KOPT-K1 (cell line): ENCODE measurements around the gene GNG7.
"Not testable (repeated sequence)": the region's sequence is repeated elsewhere in the genome, so short reads cannot be mapped to it uniquely, and the experiment has no call there.

Experiments used
- H3K27ac ChIP-seq: fragments of 200-600 bp; sonication (generic); 2 replicates; pipeline ENCODE4 v1.5.1; 2016; ENCODE audit warnings: antibody characterized with exemption, mild to moderate bottlenecking, low read depth, low read length; ENCODE audit not compliant: poor library complexity, severe bottlenecking
- H3K36me3 ChIP-seq: fragments of 200-600 bp; sonication (generic); 2 replicates; pipeline ENCODE4 v1.5.1; 2017; ENCODE audit warnings: antibody characterized with exemption, mild to moderate bottlenecking, low read length, moderate library complexity; ENCODE audit not compliant: insufficient read depth
- H3K9me3 ChIP-seq: fragments of 200-600 bp; sonication (generic); 2 replicates; pipeline ENCODE4 v1.5.1; 2017; ENCODE audit warnings: antibody characterized with exemption, low read length, mild to moderate bottlenecking; ENCODE audit not compliant: insufficient read depth, poor library complexity, severe bottlenecking

GNG7 gene

DNA sequence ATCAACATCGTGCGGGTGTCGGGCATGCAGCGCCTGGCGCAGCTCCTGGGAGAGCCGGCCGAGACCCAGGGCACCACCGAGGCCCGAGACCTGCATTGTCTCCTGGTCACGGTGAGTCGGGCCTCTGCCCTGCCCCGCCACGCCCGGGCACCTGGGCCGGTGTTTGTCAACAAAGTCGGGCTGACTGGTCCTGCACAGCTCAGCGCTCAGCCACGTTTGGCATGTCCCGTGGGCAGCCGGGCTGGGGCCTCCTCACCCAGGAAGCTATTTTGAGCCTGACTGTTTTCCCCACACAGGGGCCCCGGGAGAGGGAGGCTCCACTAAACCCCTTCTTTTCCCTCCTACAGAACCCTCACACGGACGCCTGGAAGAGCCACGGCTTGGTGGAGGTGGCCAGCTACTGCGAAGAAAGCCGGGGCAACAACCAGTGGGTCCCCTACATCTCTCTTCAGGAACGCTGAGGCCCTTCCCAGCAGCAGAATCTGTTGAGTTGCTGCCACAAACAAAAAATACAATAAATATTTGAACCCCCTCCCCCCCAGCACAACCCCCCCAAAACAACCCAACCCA lies 225.3 kb downstream of the GNG7 start:
- peaks cover 9% of the 10 kb centered on the region for H3K9me3 ChIP-seq
- H3K36me3 ChIP-seq = peaks cover 7% of the 10 kb centered on the region; the same call in 1 of the 2 replicates
- peak overlapping the region; percentile 81 for H3K27ac ChIP-seq

DNA sequence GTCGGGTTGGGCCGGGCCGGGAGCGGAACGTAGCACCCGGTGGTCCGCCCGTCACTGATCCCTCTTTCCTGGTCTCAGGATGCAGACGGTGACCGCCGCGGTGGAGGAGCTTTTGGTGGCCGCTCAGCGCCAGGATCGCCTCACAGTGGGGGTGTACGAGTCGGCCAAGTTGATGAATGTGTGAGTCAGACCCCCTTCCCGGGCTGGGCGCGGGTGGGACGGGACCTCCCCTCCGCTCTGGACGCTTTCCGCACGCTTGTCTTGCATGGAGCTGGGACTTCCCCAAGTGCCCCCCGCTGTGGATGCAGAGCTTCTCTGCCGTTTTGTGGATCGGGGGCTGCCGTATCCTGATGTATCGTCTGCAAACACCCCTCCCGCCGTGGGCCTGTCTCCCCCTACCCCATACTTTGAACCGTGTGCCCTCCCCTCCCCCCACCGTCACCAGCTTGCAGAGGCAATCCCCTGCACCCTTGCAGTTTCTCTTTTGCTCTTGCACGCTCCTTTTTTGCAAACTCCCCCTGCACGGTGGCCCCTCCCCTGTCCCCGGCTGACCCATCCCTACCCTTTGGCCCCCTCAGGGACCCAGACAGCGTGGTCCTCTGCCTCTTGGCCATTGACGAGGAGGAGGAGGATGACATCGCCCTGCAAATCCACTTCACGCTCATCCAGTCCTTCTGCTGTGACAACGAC lies 225.9 kb downstream of the GNG7 start:
- Histone ChIP-seq H3K36me3 (peaks cover 7% of the 10 kb centered on the region; the same call in 1 of the 2 replicates), H3K9me3 (peaks cover 5% of the 10 kb centered on the region), H3K27ac (peak overlapping the region; percentile 81)

DNA sequence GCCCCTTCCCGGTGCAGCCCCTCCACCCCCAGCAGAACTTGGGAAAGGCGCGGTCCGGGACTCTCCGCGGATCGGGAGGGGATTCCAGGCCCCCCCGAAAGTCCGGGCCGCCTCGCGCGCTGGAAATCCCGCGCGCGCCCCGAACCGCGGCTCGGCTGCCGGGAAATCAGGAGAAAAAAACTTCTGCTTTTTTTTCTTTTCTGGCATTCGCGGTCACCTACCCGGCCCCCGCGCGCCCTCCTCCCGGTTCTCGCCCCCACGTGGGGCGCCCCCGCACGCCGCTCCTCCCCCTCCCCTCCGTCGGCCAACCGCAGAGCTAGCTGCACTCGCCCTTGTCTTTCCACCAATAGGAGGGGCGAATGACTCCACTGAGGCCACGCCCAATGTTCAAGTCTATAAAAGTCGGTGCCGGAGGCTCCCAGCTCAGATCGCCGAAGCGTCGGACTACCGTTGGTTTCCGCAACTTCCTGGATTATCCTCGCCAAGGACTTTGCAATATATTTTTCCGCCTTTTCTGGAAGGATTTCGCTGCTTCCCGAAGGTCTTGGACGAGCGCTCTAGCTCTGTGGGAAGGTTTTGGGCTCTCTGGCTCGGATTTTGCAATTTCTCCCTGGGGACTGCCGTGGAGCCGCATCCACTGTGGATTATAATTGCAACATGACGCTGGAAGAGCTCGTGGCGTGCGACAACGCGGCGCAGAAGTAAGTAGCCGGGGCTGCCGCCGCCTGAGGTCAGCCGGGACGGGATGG lies 226.6 kb downstream of the GNG7 start, which contains the start of gene GADD45B:
Gene GADD45B, plus strand, starts transcription at position 426 of the 749 bp plus-strand sequence. Its CDS starts 232 bp downstream, at position 658.
- Histone ChIP-seq H3K9me3 (no peaks in the 10 kb centered on the region), H3K27ac (peak within 1 kb of the TSS; percentile 81), H3K36me3 (peaks cover 7% of the 10 kb centered on the region; the same call in 1 of the 2 replicates)

DNA sequence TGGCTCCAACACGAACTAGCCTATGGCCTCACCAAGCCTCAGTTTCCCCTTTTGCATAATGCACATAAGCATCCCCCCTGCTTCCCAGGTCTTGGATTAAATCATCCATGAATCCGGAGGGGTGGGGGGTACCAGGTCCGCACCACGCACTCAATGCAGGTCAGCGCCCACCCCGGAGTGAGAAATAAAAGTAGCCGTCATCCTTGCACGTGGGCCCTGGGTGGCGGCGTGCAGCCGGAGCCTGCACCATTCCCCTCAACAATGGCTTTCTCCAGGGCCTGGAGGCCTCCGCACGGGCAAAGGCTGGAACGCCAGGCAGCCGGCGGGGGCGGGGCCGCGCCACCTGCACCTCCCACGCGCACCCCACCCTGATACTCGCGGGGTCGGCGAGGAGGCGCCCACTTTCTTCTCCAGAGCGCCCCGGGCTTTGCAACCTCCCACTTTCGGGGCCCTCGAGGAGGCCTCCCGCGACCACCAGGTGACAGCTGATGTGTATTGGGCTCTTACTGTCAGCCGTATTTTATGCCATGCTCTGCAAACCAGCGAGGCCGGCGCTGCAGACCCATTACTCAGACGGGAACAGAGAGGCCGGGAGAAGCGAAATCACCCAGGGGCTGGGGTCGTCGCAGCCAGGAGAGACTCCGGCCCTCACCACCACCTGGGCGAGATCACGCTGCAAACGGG lies 227.3 kb downstream of the GNG7 start:
- Histone ChIP-seq H3K27ac (peak overlapping the region; percentile 81), H3K36me3 (peaks cover 7% of the 10 kb centered on the region; the same call in 1 of the 2 replicates), H3K9me3 (no peaks in the 10 kb centered on the region)

DNA sequence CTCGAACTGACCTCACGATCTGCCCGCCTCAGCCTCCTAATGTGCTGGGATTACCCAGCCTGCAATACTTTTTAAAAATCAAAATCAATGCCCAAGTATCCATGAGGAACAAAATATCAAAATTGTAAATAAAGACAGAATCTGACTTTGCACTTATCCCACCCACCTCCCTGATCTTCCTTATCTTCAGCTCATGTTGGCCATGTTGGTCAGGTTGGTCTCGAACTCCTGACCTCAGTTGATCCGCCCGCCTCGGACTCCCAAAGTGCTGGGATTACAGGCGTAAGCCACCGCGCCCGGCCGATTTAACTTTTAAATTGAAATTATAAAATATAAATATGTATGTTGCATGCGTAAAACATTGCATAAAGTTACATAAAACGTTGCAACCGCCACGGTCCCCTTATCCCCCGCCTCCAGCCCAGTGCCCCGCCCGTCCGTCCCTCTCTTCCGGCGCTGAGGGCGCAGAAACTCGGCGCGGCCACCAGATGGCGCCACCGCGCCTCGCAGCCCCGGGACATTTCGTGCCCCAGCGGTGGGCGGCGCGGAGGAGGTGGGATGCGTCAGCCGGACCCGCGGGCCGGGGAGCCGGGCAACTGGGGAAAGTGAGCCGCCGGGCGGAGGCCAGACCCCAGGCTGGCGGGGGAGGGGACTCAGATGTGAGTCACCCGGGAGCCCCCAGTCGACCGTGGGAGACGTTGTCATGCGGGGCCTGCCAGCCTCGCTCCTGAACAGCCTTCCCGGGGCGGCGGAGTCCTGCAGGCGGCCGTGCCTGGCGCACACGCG lies 228.1 kb downstream of the GNG7 start:
- Histone ChIP-seq H3K9me3 (no peaks in the 10 kb centered on the region), H3K27ac (peak overlapping the region; percentile 81), H3K36me3 (peaks cover 7% of the 10 kb centered on the region; the same call in 1 of the 2 replicates)

DNA sequence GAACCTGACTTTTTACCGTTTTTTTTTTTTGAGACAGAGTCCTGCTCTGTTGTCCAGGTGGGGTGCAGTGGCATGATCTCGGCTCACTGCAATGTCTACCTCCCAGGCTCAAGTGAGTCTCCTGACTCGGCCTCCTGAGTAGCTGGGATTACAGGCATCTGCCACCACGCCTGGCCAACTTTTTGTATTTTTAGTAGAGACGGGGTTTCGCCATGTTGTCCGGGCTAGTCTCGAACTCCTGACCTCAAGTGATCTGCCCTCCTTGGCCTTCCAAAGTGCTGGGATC lies 232.6 kb downstream of the GNG7 start:
- H3K9me3 ChIP-seq, H3K27ac ChIP-seq, H3K36me3 ChIP-seq: not testable (repeated sequence)

DNA sequence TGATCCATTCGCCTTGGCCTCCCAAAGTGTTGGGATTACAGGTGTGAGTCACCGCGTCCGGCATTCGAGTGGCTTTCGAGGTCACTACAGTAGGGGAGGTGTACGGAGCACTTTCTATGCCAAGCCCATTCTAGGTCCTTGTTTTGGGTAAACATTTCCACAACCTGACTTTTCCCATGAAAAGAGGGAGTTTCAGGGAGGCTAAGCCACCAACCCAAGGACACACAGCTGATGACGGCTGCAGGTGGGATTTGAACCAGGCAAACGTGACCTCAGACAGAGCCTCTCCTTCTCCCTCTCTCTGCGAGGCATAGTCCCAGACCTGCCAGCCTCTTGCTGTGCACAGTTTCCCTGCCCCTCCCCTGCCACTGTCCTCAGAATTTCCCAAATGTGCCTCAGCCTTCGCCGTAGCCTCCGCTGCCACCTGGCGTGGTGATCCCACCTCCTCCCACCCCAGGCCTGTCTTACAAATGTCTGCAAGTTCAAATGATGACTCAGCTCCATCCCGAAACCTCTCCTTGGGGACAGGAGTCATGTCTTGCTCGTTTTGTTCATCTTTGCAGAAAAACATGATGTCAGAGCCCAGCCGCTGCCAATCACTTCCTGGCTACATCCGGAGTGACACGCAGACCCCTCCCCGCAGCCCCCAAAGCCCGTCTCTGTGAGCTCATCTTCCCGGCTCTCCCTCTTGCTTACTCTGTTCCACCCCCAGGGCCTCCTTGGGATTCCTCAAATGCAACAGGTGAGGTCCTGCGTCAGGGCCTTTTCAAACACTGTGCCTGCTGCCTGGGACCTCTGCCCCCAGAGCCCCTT lies 233.2 kb downstream of the GNG7 start:
- Histone ChIP-seq H3K27ac (no peak overlapping the region), H3K36me3 (no peaks in the 10 kb centered on the region), H3K9me3 (no peaks in the 10 kb centered on the region)

DNA sequence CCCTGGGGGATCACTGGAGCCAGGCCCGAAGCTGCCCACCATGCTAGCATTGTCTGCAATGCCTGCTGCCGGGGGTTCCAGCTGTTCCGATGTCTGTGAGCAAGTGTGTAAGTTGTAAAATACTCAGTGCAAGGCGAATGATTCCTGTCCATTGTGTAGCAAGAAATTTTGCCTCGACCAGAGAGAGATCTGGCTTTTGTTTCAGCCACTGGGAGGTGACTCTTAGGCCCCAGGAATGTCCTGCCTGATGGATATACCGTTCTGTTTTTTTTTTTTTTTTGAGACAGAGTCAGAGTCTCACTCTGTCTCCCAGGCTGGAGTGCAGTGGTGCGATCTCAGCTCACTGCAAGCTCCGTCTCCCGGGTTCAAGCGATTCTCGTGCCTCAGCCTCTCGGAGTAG lies 233.9 kb downstream of the GNG7 start:
- H3K9me3 ChIP-seq = no peaks in the 10 kb centered on the region
- no peak overlapping the region for H3K27ac ChIP-seq

DNA sequence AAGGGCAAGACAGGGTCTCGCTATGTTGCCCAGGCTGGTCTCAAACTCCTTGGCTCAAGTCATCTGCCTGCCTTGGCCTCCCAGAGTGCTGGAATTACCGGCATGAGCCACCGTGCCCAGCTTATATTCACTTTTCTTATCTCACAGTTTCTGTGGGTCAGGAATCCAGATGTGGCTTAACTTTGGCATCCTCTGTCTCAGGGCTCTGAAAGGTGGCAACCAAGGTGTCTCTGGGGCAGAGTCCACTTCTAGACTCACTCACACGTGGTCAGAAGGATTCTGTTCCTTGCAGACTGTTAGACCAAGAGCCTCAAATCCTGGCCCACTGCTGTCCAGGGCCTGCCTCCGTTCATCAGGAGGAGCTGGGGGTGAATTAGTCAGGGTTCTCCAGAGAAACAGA lies 238.1 kb downstream of the GNG7 start:
- H3K9me3 ChIP-seq = no peaks in the 10 kb centered on the region
- H3K27ac ChIP-seq = no peak overlapping the region

More for the DNA sequence above, 233.9 kb downstream of the GNG7 start:
- H3K36me3 ChIP-seq = no peaks in the 10 kb centered on the region

DNA sequence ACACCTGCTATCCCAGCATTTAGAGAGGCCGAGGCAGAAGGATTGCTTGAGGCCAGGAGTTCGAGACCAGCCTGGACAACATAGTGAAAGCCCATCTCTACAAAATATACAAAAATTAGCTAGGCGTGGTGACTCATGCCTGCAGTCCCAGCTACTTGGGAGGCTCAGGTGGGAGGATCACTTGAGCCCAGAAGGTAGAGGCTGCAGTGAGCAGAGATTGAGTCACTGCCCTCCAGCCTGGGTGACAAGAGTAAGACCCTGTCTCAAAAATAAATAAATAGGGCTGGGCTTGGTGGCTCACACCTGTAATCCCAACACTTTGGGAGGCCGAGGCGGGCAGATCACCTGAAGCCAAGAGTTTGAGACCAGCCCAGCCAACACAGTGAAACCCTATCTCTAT lies 238.8 kb downstream of the GNG7 start:
- not testable (repeated sequence) for H3K9me3 ChIP-seq, H3K36me3 ChIP-seq, H3K27ac ChIP-seq

More for the DNA sequence above, 238.1 kb downstream of the GNG7 start:
- H3K36me3 ChIP-seq = no peaks in the 10 kb centered on the region

DNA sequence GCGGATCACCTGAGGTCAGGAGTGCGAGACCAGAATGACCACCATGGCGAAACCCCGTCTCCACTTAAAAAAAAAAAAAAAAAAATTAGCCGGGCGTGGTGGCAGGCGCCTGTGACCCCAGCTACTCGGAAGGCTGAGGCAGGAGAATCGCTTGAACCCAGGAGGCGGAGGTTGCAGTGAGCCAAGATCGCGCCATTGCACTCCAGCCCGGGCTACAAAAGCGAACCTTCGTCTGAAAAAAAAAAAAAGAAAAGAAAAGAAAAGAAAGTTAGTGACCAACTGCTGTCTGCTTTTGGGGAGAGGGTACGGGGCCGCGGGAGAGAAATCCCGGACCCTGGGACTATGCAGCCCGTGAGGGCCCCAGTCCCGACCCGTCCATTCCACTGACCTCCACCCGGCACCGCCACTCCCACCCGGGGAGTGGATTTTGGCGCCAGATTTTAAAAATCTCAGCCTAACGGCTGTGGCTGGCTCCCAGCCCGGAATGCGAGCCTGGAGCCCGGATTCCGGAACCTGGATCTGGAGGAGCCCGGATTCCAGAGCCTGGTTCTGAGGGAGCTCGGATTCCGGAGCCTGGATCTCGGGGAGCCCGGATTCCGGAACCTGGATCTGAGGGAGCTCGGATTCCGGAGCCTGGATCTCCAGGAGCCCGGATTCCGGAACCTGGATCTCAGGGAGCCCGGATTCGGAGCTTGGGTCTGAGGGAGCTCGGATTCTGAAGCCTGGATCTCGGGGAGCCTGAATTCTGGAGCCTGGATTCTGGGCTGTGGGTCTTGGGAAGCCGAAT lies 239.7 kb downstream of the GNG7 start:
- H3K36me3 ChIP-seq = no peaks in the 10 kb centered on the region
- no peak overlapping the region for H3K27ac ChIP-seq
- no peaks in the 10 kb centered on the region for H3K9me3 ChIP-seq

DNA sequence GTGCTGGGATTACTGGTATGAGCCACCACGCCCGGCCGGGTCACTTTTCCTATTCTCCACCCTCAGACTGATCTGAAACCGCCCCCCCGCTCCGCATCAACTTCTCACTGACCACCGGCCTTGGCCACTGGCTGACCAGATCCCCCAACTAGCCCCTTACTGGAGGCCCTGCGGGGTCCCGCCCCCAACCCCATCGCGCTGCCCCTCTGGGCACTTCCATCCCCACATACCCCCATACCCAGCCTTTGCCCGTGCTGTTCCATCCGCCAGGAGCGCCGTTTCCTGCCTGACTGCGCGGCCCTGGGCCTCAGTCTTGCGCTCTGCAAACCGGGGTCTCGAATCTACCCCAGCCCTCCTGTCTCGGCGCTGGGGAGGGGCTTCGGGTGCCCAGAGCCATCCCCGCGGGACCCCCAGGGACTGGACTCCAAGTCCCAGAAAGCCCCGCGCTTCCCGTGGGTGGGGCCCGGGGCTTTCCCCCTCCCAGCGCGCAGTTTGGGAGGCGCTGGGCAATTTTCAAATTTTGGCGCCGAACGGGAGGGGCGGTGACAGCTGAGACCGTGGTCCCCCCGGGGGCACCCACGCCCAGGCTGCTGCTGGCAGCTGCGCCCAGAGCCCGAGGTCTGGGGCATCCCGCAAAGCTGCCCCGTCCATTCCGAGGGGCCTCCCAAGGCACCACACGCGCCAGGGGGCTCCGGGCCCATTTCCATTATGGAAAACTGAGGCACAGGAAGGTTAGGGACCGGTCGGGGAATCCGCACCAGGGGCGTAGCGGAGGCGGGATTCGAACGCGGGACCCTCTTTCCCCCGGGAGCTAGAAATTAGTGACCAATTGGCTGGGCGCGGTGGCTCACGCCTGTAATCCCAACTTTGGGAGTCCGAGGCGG lies 240.5 kb downstream of the GNG7 start:
- H3K27ac ChIP-seq = peak overlapping the region; percentile 50
- H3K9me3 ChIP-seq = no peaks in the 10 kb centered on the region
- no peaks in the 10 kb centered on the region for H3K36me3 ChIP-seq
